HG03378 (cell line): ENCODE measurements around the gene SH3BP1.
"Not testable (repeated sequence)": the region's sequence is repeated elsewhere in the genome, so short reads cannot be mapped to it uniquely, and the experiment has no call there.

Experiments used
- ATAC-seq: cut with Tn5 transposase; IDR thresholded peaks from one replicate; pipeline ENCODE4 v1.9.1; 2021; ENCODE audit warnings: mild to moderate bottlenecking, moderate library complexity; ENCODE audit not compliant: unreplicated experiment

Gene SH3BP1

DNA sequence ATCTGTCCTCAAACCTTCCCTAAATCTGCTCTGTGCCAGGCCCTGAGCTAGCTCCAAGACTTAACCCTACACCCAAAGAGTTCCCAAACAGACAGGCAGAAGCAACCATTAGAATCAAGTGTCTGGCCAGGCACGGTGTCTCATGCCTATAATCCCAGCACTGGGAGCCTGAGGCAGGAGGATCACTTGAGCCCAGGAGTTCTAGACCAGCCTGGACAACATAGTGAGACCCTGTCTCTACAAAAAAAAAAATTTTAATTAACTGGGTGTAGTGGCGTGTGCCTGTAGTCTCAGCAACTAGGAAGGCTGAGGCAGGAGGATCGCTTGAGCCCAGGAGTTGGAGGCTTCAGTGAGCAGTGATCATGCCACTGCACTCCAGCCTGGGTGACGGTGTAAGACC is 17.1 kb downstream of the SH3BP1 start:
- ATAC-seq = not testable (repeated sequence)

DNA sequence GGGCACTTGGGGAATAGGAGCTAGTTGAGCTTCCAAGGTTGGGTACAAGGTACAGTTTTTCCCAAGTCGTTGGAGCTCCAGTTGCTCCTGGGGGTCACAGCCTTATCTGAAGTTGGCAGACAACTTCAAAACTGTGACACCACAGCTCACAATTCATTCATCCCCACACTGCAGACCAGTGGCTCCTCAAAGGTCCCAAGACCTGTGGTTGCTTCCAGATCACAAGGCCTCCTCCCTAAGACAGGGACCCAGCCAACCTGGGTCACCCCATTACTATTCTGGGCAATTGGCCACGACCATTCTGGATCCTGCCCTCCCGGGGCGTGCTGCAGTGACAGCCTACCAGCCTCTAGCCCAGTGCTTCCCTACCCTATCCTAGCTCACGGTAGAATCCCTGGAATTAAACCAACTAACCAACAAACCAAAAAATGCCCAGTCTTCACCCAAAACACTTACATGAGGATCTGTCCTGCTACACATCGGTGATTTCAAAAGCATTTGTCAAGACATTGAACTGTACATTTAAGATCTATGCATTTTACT is 18.2 kb downstream of the SH3BP1 start:
- no peak for ATAC-seq

DNA sequence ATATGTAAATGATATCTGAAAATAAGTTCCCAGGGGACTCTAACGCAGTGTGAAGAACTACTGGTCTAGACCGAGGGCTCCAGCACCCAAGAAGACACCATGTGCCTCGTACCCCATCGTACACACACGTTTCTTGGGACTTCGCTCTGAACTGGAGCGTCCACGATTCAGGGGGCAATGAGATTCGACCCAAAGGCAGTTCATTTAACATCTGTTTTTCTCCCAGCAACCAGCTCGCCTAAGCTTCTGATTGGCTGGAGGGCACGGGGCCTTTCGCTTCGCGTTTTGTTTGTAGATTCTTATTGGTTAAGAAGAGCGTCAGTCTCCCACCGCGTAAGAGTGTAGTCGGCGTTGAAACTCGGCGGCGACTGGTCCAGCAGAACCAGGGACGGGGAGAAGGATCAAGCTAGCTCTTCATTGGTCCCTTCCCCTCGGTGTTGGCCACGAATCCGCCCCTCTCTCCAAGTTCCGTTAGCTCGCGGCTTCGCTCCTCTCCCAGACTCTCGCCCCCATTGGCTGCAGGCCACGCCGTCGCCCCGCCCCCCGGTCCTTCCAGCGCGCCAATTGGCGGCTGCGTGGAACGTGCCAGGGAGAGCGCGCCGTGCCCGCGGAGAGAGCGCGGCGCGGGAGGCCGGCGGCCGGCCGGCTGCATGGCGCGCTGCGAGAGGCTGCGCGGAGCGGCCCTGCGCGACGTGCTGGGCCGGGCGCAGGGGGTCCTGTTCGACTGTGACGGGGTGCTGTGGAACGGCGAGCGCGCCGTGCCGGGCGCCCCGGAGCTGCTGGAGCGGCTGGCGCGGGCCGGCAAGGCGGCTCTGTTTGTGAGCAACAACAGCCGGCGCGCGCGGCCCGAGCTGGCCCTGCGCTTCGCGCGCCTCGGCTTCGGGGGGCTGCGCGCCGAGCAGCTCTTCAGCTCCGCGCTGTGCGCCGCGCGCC is 18.9 kb downstream of the SH3BP1 start, which contains the start of gene PDXP:
PDXP (plus strand) TSS at position 591 of the 933 bp plus-strand sequence; CDS start at position 651, 60 bp downstream.
- ATAC-seq = peak; percentile 74

DNA sequence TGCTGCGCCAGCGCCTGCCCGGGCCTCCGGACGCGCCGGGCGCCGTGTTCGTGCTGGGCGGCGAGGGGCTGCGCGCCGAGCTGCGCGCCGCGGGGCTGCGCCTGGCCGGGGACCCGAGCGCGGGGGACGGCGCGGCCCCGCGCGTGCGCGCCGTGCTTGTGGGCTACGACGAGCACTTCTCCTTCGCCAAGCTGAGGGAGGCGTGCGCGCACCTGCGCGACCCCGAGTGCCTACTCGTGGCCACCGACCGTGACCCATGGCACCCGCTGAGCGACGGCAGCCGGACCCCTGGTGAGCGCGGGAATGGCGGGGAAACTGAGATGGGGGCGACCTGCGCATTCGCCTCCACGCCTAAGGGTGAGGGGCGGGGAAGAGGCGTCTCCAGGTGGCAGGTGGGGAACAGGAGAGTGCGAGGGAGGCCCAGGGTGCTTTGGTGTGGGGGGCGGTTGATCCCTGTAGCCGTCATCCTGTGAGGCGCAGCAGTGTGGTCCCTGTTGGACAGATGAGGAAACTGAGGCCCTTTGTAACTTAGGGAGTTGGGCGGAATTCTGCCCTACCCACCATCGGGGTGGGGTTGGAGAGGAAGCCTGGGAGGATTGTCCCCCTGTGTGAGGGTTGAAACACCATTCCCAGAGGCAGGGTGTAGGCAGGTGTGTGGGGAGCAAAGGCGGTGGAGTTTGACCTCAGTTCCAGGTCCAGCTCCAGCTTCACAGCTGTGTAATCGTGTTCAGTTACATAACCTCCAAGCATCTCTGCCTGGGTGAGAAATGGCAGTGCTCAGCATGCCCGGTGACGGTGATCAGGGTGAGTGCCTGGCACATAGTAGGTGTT is 19.8 kb downstream of the SH3BP1 start:
- no peak for ATAC-seq

DNA sequence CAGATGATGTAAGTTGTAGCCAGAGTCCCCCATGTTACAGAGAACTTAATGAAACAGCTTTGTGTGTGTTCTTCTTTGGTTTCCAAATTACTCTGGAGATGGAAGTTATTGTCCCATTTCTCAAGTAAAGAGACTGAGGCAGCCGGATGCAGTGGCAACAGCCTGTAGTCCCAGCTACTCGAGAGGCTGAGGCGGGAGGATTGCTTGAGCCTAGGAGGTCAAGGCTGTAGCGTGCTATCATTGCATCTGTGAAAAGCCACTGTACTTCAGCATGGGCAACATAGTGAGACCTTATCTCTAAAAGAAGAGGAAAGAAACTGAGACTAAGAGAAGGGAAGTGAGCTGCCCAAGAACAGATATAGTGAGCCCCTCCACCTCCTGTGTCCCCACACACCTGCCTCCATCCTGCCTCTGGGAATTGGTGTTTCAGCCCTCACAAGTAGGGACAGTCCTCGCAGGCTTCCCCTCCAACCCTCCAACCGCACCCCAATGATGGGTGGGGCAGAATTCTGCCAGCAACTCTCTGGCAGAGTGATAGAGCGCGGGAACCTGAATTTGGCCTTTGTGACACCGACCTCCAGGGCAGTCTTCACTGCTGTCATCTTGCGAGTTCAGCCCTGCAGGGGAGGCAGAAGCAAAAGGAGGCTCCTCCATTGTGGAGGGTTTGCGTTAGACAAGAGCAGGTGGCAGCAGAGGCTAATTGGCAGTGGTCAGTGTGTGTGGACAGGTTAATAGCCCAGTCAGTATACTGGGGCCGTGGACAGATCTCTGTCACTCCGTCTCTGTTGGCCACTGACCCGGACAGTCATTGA is 20.6 kb downstream of the SH3BP1 start:
- no peak for ATAC-seq

DNA sequence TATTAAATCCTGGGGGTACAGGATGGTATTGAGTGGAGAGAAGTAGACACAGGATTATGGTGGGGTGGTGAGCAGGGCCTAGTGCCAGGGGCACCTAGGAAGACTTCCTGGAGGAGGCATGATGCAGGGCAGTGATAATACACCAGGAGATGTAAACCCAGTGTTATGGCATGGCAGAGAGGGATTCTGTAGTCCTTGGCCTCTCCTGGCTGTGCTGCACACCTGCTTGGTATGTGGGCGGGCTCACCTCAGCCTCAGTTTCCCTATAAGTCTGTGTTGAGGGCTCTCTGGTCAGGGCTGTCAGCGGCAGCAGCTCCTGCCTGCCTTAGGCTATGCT is 21.2 kb downstream of the SH3BP1 start:
- ATAC-seq = no peak

DNA sequence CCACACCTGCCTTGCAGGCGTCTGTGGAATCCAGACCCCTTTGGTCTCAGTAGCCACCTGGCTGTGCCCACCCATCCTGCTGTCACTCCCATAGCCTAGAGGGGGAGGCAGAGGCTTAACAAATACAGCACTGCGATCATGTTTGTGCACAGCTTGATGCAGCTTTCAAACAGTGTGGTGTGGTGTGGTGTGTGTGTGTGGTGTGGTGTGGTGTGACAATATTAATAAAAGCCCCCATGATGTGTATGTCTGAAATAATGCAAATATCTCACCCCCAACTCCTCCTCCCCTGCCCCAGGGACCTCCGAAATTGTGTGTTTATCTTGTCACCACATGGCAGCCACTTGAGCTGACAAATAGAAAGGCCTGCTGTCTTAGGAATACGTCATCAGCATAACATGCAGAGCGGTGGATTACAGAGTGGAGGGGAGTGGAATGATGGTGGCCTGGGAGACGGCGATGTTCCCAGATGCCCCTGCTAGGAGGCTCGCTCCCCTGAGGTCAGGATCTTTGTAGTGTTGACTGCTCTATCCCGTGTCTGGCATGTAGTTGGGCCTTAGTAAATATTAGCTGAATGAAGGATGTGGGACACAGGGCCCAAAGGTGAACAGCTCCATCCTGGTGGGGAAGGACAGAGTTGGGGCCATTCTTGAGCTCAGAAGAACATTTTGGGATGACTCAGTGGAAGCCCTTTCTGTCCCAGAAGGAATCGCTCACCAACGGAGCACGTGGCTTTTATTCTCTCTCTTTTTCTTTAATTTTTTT is 21.9 kb downstream of the SH3BP1 start:
- ATAC-seq = no peak

DNA sequence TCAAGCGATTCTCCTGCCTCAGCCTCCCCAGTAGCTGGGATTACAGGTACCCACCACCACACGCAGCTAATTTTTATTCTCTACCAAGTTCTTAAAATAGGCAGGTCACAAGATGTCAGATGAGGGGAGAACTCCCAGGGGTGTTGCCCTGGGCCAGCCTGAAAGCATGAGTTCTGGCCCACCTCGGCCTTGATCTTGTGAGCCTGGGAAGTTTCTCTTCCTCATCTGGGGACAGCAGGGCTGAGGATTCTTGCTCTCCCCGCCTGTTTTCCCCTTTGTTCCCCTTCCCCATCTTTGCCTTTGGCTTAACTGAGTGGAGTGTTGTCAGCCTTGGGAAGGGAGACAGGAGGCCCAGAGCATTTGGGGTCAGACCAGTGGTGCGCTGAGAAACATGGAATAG is 22.6 kb downstream of the SH3BP1 start:
- ATAC-seq = no peak

DNA sequence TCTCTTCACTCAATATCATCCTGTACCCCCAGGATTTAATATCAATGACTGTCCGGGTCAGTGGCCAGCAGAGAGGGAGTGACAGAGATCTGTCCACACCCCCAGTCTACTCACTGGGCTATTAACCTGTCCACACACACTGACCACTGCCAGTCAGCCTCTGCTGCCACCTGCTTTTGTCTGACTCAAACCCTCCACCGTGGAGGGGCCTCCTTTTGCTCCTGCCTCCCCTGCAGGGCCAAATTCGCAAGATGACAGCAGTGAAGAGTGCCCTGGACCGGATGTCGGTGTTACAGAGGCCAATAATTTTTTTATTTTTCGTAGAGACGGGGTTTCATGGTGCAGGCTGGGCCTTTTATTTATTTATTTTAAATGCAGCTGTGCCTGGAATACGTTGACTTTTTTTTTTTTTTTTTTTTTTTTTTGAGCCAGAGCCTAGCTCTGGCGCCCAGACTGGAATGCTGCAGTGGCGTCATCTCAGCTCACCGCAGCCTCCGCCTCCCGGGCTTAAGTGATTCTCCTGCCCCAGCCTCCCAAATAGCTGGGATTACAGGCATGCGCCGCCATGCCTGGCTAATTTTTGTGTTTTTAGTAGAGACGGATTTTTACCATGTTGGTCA is 24.2 kb downstream of the SH3BP1 start:
- no peak for ATAC-seq

DNA sequence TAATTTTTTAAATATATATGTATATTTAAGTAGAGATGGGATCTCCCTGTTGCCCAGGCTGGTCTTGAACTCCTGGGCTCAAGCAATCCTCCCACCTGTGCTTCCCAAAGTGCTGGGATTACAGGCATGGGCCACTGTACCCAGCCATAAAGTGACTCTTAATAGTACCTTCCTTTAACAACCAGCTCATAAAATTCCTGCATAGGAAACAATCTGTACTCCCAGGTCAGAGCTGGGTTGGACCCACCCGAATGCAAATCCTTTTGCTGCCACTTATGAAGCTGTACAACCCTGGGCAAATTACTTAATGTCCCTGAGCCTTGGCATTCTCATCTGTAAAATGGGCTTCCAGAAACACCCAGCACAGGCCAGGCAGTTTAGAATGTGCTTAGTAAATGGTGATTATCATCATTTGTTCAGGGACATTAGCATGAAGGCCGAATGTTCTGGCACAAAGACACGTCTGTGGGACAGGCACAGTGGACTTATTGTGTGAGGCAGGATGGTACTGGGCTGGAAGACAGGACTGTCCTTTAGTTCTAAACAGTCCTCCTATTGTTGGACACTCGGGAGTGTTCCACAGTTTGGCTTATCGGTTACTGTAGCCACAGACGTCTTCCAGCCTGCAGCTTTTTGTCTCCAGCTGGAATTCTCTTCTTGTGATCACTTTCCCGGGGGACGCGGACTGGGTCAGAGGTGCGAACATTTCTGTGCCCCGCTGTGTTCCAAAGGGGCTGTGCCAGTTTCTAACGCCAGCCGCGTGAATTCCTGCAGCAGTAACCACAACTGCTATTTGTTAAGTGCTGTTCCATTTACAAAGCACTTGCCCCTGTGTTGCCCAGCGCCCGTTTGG is 25.0 kb downstream of the SH3BP1 start:
- no peak for ATAC-seq

DNA sequence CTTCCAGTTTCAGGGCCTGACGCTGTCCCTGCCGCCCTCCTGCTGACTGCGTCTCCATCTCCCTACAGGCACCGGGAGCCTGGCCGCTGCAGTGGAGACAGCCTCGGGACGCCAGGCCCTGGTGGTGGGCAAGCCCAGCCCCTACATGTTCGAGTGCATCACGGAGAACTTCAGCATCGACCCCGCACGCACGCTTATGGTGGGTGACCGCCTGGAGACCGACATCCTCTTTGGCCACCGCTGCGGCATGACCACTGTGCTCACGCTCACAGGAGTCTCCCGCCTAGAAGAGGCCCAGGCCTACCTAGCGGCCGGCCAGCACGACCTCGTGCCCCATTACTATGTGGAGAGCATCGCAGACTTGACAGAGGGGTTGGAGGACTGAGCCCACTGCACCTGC is 26.0 kb downstream of the SH3BP1 start:
- ATAC-seq = no peak

DNA sequence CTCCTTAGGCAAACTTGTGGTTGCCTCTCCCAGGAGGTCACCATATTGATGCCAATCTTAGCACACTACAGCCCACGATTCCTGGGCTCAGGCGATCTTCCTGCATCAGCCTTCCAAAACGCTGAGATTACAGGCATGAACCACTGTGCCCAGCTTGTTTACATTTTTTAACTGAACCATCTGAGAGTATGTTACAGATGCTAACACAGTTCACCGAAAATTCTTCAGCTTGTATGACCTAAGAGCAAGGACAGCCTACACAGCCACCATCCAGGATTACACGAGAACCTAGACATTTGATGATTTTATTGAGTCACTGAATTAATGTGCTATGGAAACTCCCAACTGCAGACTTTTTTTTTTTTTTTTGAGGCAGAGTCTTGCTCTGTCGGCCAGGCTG is 30.1 kb downstream of the SH3BP1 start:
- no peak for ATAC-seq

DNA sequence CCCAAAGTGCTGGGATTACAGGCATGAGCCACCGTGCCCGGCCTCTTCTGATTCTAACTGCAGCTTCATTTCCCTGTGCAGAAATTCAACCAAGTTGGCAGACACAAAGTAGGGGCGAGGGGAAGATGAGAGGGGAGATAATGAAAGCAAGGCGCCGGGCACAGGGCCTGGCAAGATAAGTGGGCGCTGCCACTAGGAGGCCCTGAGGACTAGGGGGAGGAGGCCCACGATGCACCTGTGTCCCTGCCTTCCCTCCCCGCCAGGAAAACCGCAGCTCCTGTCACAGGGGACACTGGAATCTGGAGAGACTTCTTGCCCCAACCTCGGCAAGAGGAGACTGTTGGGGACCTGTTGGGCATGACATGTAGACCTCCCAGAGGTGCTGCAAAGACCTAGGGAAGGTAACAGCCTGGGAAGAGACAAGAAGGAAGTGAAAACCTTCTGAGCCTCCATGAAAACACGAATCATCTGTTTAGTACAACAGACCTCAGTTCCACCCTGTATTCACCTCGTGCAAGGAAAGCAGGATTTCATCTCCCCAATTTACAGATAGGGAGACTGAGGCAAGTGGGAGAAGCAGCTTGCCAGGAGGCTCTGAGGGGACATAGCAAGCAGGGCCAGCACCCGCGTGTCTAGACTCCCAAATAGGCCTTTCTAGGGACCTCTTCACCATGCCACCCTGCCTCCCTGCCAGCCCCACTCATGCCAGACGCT is 32.9 kb downstream of the SH3BP1 start:
- ATAC-seq = no peak

DNA sequence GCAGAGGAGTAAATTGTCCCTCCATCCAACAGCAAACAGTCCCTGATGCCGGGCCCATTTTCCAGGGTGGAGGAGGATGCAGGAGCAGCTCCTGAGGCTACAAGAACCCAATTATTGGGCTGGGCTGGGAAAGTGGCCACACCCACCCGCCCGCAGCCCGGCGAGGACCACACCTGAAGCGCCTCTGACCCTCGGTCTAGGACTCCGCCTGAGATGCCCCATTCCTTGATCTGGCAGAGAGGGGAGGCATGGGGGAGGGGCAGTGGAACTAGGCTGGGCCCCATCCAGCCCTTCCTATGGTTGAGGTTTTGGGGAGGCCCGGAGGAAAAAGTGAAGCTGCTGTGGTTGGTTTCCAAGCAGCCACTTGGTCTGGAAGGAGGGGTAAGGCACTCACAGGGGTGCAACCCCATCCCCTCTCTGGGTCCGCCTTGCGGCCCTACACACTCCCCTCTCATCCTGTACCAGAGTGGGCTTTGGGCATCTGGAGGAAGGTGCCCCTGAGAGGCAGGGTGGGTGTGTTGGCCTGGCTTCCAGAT is 33.5 kb downstream of the SH3BP1 start:
- no peak for ATAC-seq

DNA sequence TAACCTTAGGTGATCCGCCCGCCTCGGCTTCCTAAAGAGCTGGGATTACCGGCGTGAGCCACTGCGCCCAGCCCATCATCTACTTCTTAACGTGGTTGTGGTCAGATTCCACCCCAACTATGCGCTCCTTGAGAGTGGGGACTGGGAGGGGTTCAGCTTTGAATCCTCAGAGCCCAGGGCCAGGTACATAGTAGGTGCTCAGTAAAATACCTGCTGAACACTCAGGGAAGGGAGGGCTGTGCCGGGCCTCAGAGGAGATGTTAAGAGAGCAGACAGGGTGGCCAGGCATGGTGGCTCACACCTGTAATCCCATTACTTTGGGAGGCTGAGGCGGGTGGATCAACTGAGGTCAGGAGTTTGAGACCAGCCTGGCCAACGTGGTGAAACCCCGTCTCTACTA is 34.8 kb downstream of the SH3BP1 start:
- no peak for ATAC-seq

DNA sequence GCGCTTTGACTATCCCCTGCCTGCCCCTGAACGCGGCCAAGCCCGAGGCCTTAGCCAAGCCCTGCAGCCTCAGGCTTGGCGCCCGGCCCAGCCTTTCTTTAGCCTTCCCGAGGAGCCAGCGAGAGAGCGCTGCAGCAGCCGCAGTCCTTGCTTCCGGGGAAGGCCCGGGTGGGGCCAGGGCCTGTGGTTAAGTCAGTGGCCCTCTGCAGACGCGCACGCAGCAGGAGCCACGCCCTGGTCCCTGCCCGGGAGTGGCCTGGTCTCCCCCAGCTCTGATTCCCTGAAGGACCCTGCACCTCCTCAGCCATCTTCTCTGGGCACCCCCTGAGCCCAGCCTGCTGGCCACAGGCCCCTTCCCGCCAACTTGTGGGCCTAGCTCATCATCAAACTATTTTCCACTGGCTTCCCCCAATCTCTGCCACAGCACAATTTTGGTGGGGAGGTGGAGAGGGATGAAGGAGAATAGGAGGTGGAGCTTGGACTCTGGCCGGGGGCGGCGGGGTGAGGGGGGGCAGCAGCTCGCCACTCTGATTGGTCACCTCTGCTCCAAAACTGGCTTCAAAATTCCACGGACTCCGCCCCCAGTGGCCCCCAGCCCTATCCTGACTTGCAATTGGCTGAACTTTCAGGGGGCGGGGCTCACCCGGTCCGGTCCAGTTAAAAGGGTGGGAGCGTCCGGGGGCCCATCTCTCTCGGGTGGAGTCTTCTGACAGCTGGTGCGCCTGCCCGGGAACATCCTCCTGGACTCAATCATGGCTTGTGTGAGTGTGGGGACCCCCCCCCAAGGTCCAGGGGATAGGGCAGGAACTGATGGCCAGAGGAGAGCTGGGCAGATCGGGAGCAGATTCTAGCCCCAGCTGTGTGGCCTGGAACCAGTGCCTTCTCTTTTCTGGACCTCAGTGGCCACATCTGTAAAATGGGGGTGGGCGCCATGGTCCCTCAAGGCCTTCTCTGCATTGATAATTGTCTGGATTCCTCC is 35.8 kb downstream of the SH3BP1 start, which contains the start of gene LGALS1:
LGALS1 (plus strand) TSS at position 686 of the 979 bp plus-strand sequence; CDS start at position 753, 67 bp downstream.
- ATAC-seq = no peak
